ENCODE data around the gene OR12D2.
"Not testable (repeated sequence)": the region's sequence is repeated elsewhere in the genome, so short reads cannot be mapped to it uniquely, and the experiment has no call there.

Gene OR12D2

GRCh38 chr6:29395331-29395730, at the start of gene OR12D2:
OR12D2 (plus strand) TSS chr6:29395631; CDS start chr6:29396700, 1,069 bp downstream.
- no peak for DNase-seq

- DNase-seq = not testable (repeated sequence)
Measured at GRCh38 chr6:29349348-29349747, 46.1 kb upstream of the OR12D2 start.

GRCh38 chr6:29354980-29355379, 40.5 kb upstream of the OR12D2 start:
- DNase-seq = no peak

- no peak for DNase-seq
Measured at GRCh38 chr6:29355603-29356002, 39.8 kb upstream of the OR12D2 start.

- DNase-seq = no peak
Measured at GRCh38 chr6:29368765-29369164, 26.7 kb upstream of the OR12D2 start, which contains the start of gene OR5V1. OR5V1 (minus strand) TSS chr6:29368865; CDS start chr6:29356195, 12,670 bp downstream.

- no peak for DNase-seq
Measured at GRCh38 chr6:29375191-29375590, 20.2 kb upstream of the OR12D2 start, which contains the start of gene OR12D3. OR12D3 (minus strand) TSS chr6:29375291; CDS start chr6:29375287, 4 bp downstream.

GRCh38 chr6:29376003-29376402, 19.4 kb upstream of the OR12D2 start:
- DNase-seq = no peak

- no peak for DNase-seq
Measured at GRCh38 chr6:29388533-29388932, 6.9 kb upstream of the OR12D2 start.

GRCh38 chr6:29399525-29399924, 4.1 kb downstream of the OR12D2 start:
- DNase-seq = no peak

- DNase-seq = no peak
Measured at GRCh38 chr6:29403801-29404200, 8.4 kb downstream of the OR12D2 start.

GRCh38 chr6:29414588-29414987, 19.2 kb downstream of the OR12D2 start, which contains the start of gene OR12D1:
OR12D1 (plus strand) TSS chr6:29414928.
- DNase-seq = no peak

- no peak for DNase-seq
Measured at GRCh38 chr6:29419516-29419915, 24.1 kb downstream of the OR12D2 start.

GRCh38 chr6:29424168-29424567, 28.7 kb downstream of the OR12D2 start:
- DNase-seq = no peak

- DNase-seq = no peak
Measured at GRCh38 chr6:29424575-29424974, 29.1 kb downstream of the OR12D2 start.

- no peak for DNase-seq
Measured at GRCh38 chr6:29425075-29425474, 29.6 kb downstream of the OR12D2 start.

- DNase-seq = no peak
Measured at GRCh38 chr6:29426654-29427053, 31.2 kb downstream of the OR12D2 start.

GRCh38 chr6:29436730-29437129, 41.3 kb downstream of the OR12D2 start:
- DNase-seq = not testable (repeated sequence)

- DNase-seq = no peak
Measured at GRCh38 chr6:29439006-29439405, 43.6 kb downstream of the OR12D2 start, which contains the start of gene OR10C1. OR10C1 (plus strand) TSS chr6:29439306; CDS start chr6:29440016, 710 bp downstream.

GRCh38 chr6:29442719-29443118, 47.3 kb downstream of the OR12D2 start:
- DNase-seq = no peak

GRCh38 chr6:29444031-29444430, 48.6 kb downstream of the OR12D2 start:
- DNase-seq = not testable (repeated sequence)
